ENCODE results near the gene CALR. TPM values are rescaled to one million over a fixed set of nuclear protein-coding genes. Genes with fewer than 3 reads are reported as not detected.
A peak's percentile ranks its signal among the peaks of the same experiment; 100 is the strongest.

The CALR gene
- total and polyA plus RNA-seq, 4 donors: 415 to 1,551 (median 801) TPM

GRCh38 chr19:12935071-12935470 is 3.3 kb upstream of the CALR start:
- Histone ChIP-seq H3K4me3 (no peak overlapping the region), H3K4me1 (ENCODE audit: control insufficient read depth in 5 of 5, insufficient read depth in 5 of 5, low read length in 5 of 5) (peaks cover 6 to 27% (median 16%) of the 10 kb centered on the region in 5 donors), H3K9ac (ENCODE audit: insufficient read depth in 1 of 2, low read length in 2 of 2) (no peak overlapping the region), H3K27ac (ENCODE audit: low read depth in 1 of 2, low read length in 1 of 2) (no peak overlapping the region), H3K9me3 (ENCODE audit: control insufficient read depth in 4 of 4, insufficient read depth in 3 of 4, low read length in 3 of 4) (no peaks in the 10 kb centered on the region), H3K36me3 (ENCODE audit: control insufficient read depth in 4 of 4, insufficient read depth in 4 of 4, low read length in 4 of 4) (peaks cover under 1 to 16% (median 9%) of the 10 kb centered on the region in 4 donors), H3K27me3 (ENCODE audit: control insufficient read depth in 3 of 3, insufficient read depth in 3 of 3, low read length in 2 of 3) (no peaks in the 10 kb centered on the region)
- TF ChIP-seq CTCF (IDR thresholded peaks at IDR 0.05; ENCODE audit: control extremely low read depth, extremely low read depth): no peak
- no peak for ATAC-seq (ENCODE audit: insufficient read depth, low FRiP score)
- DNase-seq: no peak
- WGBS, 2 donors: 85 to 90% methylated on average over 10 of the region's 10 CpGs

GRCh38 chr19:12936582-12936981 is 1.8 kb upstream of the CALR start:
- H3K9me3 ChIP-seq (ENCODE audit: control insufficient read depth in 4 of 4, insufficient read depth in 3 of 4, low read length in 3 of 4): no peaks in the 10 kb centered on the region
- no peak for ATAC-seq (ENCODE audit: insufficient read depth, low FRiP score)
- no peak for DNase-seq
- peaks cover 17 to 36% (median 23%) of the 10 kb centered on the region in 5 donors for H3K4me1 ChIP-seq (ENCODE audit: control insufficient read depth in 5 of 5, insufficient read depth in 5 of 5, low read length in 5 of 5)
- H3K27ac ChIP-seq (ENCODE audit: low read depth in 1 of 2, low read length in 1 of 2): no peak overlapping the region
- 38 to 61% methylated on average over 7 of the region's 7 CpGs for WGBS, 2 donors
- no peak overlapping the region for H3K9ac ChIP-seq (ENCODE audit: insufficient read depth in 1 of 2, low read length in 2 of 2)
- TF ChIP-seq CTCF (IDR thresholded peaks at IDR 0.05; ENCODE audit: control extremely low read depth, extremely low read depth): no peak
- peaks cover 10 to 30% (median 20%) of the 10 kb centered on the region in 4 donors for H3K36me3 ChIP-seq (ENCODE audit: control insufficient read depth in 4 of 4, insufficient read depth in 4 of 4, low read length in 4 of 4)
- H3K4me3 ChIP-seq: no peak overlapping the region
- no peaks in the 10 kb centered on the region for H3K27me3 ChIP-seq (ENCODE audit: control insufficient read depth in 3 of 3, insufficient read depth in 3 of 3, low read length in 2 of 3)

- Histone ChIP-seq H3K4me3 (peak overlapping the region; percentile 24), H3K9ac (ENCODE audit: insufficient read depth in 1 of 2, low read length in 2 of 2) (peak overlapping the region in 1 of 2 donors; percentile 70), H3K27ac (ENCODE audit: low read depth in 1 of 2, low read length in 1 of 2) (peak overlapping the region in 1 of 2 donors; percentile 52), H3K36me3 (ENCODE audit: control insufficient read depth in 4 of 4, insufficient read depth in 4 of 4, low read length in 4 of 4) (peaks cover 10 to 34% (median 25%) of the 10 kb centered on the region in 4 donors), H3K27me3 (ENCODE audit: control insufficient read depth in 3 of 3, insufficient read depth in 3 of 3, low read length in 2 of 3) (no peaks in the 10 kb centered on the region), H3K4me1 (ENCODE audit: control insufficient read depth in 5 of 5, insufficient read depth in 5 of 5, low read length in 5 of 5) (peaks cover 14 to 35% (median 22%) of the 10 kb centered on the region in 5 donors), H3K9me3 (ENCODE audit: control insufficient read depth in 4 of 4, insufficient read depth in 3 of 4, low read length in 3 of 4) (no peaks in the 10 kb centered on the region)
- ATAC-seq (ENCODE audit: insufficient read depth, low FRiP score): no peak
- 11 to 20% methylated on average over 23 of the region's 23 CpGs for WGBS, 2 donors
- DNase-seq: peak; percentile 43 to 57 (median 51)
- TF ChIP-seq CTCF (IDR thresholded peaks at IDR 0.05; ENCODE audit: control extremely low read depth, extremely low read depth): no peak
These were observed 1.1 kb upstream of the CALR start for GRCh38 chr19:12937093-12937926.

All from lung (tissue), 12 donors.